HepG2 (cell line): Measurements from ENCODE around the gene TMED9. TPM values are rescaled to one million over a fixed set of nuclear protein-coding genes. Genes with fewer than 3 reads are reported as not detected.

ENCODE experiments used
- AHR ChIP-seq: IDR thresholded peaks from 2 replicates; pipeline ENCODE4 v1.6.1; 2018; ENCODE audit warnings: missing genetic modification reagents, missing compliant biosample characterization
- CHCHD3 ChIP-seq: sonication (generic); formaldehyde crosslinking; IDR thresholded peaks from 2 replicates; pipeline ENCODE4 v1.8.0; 2022; ENCODE audit warnings: mild to moderate bottlenecking, missing genetic modification reagents, moderate library complexity
- GTF3A ChIP-seq: sonication (generic); formaldehyde crosslinking; conservative IDR thresholded peaks from 2 replicates; pipeline ENCODE4 v1.4.0; 2020; ENCODE audit warnings: mild to moderate bottlenecking, missing genetic modification reagents
- HOXA9 ChIP-seq: sonication (generic); formaldehyde crosslinking; IDR thresholded peaks from 2 replicates; pipeline ENCODE4 v1.8.1; 2022; ENCODE audit warnings: missing genetic modification reagents, mild to moderate bottlenecking, moderate library complexity, borderline replicate concordance
- MEIS2 ChIP-seq: sonication (generic); formaldehyde crosslinking; IDR thresholded peaks from 2 replicates; pipeline ENCODE4 v1.9.0; 2021; ENCODE audit warnings: mild to moderate bottlenecking, missing genetic modification reagents
- MIER2 ChIP-seq: IDR thresholded peaks from 2 replicates; pipeline ENCODE4 v1.6.1; 2016; ENCODE audit warnings: missing biosample characterization, missing genetic modification reagents
- SNAPC5 ChIP-seq: sonication (generic); formaldehyde crosslinking; IDR thresholded peaks from 2 replicates; pipeline ENCODE4 v1.8.1; 2023; ENCODE audit warnings: mild to moderate bottlenecking, missing genetic modification reagents, borderline replicate concordance
- TMF1 ChIP-seq: sonication (generic); formaldehyde crosslinking; IDR thresholded peaks from 2 replicates; pipeline ENCODE4 v1.8.1; 2022; ENCODE audit warnings: low read depth, missing genetic modification reagents
- ZFP36 ChIP-seq: fragments of 150-350 bp; IDR thresholded peaks from 2 replicates; pipeline ENCODE4 v1.6.1; 2018; ENCODE audit warnings: borderline replicate concordance, low read length, low read depth; ENCODE audit not compliant: partially characterized antibody
- ZFX ChIP-seq: sonication (generic); formaldehyde crosslinking; IDR thresholded peaks from 2 replicates; pipeline ENCODE4 v1.4.0; 2020; ENCODE audit warnings: mild to moderate bottlenecking, low read depth, missing genetic modification reagents, moderate library complexity
- ZNF33A ChIP-seq: sonication (generic); formaldehyde crosslinking; IDR thresholded peaks from 2 replicates; pipeline ENCODE4 v1.5.1; 2020; ENCODE audit warnings: missing genetic modification reagents, mild to moderate bottlenecking, moderate library complexity, borderline replicate concordance
- ZNF567 ChIP-seq: sonication (generic); formaldehyde crosslinking; IDR thresholded peaks from 2 replicates; pipeline ENCODE4 v1.8.1; 2023; ENCODE audit warnings: mild to moderate bottlenecking, missing genetic modification reagents, borderline replicate concordance
- ZNF598 ChIP-seq: sonication (generic); formaldehyde crosslinking; IDR thresholded peaks from 2 replicates; pipeline ENCODE4 v1.5.1; 2020; ENCODE audit warnings: mild to moderate bottlenecking, missing genetic modification reagents, borderline replicate concordance
- polyA plus RNA-seq, 8 experiments: library from polyadenylated mRNA; depleted of rRNA in 3 of 8; stranded (reverse) in 7 of 8; unstranded in 1 of 8; fragments of >200 nt; fragmentation: Illumina TruSeq in 4 of 8; extraction: Trizol in 4 of 8; gene quantifications; 2 replicates each; pipeline versions ENCODE4 v1.2.1 to v1.2.3, GENCODE V29; 2011 to 2016; ENCODE audit warnings: low read depth in 4 of 8, missing spikeins in 1 of 8, mixed read lengths in 1 of 8; ENCODE audit not compliant: insufficient read depth in 1 of 8
- total RNA-seq, 5 experiments: library from RNA; depleted of rRNA; stranded (reverse); fragments of >200 nt; fragmentation: Illumina TruSeq; extraction: Trizol; gene quantifications; 2 replicates each; pipeline ENCODE4 v1.2.3, GENCODE V29; 2016; ENCODE audit warnings: low read depth in 1 of 5
- TF ChIP-seq, protein P1 (sequence below): sonication (generic); formaldehyde crosslinking; IDR thresholded peaks from 2 replicates; pipeline ENCODE4 v1.8.0; 2022; ENCODE audit warnings: missing genetic modification reagents, mild to moderate bottlenecking, inconsistent platforms, borderline replicate concordance
- TF ChIP-seq, protein P2 (sequence below): sonication (generic); formaldehyde crosslinking; IDR thresholded peaks from 2 replicates; pipeline ENCODE4 v1.4.0; 2020; ENCODE audit warnings: missing genetic modification reagents, mild to moderate bottlenecking, borderline replicate concordance
- TF ChIP-seq, protein P3 (sequence below): sonication (generic); formaldehyde crosslinking; IDR thresholded peaks from 2 replicates; pipeline ENCODE4 v1.4.0; 2020; ENCODE audit warnings: mild to moderate bottlenecking, missing genetic modification reagents
- TF ChIP-seq, protein P4 (sequence below): sonication (generic); formaldehyde crosslinking; IDR thresholded peaks from 2 replicates; pipeline ENCODE4 v1.8.0; 2022; ENCODE audit warnings: low read depth, missing genetic modification reagents

TMED9 gene
- total and polyA plus RNA-seq, 2 of the 13 experiments (the other 11 are each of a cell fraction or from before 2014, with no cell fraction given), result 161 to 350 TPM

DNA sequence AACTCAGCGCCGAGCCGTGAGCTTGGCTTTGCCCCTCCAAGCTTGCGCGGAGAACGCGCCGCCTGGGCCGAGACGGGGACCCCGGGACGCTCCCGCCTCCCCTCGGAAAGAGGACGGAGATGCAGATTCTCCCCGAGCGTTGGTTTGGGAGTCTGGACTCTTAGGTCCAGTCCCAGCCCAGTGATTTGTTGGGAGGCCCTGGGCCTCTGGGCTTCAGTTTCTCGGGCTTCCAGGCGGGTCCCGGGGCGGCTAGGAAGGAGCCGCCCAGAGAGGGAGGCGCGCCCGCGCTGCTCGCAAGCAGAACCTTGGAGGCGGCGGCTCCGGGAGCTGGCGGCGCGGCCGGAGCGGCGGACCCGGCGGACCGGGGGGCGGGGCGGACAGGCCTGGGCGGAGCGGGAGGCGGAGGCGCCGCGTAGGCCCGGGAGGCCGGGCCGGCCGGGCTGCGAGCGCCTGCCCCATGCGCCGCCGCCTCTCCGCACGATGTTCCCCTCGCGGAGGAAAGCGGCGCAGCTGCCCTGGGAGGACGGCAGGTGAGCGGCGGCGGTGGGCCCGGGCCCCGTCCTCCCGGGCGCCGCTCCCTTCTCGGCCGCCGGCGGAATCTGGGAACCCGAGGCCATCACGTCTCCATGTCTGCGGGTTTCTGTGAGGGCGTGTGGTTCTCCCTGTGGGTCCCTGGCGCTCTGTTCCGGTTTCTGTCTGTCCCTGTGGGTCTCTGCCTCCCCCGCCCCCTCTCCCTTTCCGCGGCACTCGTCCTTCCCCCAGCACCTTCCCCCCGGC is 7.9 kb downstream of the TMED9 start, which contains the start of gene B4GALT7 (continued):
- TF ChIP-seq, protein P1, sequence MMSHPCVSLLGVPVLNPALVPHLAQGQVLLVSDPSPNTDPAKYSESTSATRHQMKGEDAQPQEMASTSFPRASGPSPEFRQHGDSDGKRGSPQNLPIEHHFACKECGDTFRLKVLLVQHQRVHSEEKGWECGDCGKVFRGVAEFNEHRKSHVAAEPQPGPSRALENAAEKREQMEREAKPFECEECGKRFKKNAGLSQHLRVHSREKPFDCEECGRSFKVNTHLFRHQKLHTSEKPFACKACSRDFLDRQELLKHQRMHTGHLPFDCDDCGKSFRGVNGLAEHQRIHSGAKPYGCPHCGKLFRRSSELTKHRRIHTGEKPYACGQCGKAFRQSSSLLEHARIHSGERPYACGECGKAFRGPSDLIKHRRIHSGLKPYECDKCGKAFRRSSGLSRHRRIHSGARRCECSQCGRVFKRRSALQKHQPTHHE (CRISPR knock-in tag), result peak; percentile 5; the same call in 1 of the 2 replicates
- TF ChIP-seq, protein P2, sequence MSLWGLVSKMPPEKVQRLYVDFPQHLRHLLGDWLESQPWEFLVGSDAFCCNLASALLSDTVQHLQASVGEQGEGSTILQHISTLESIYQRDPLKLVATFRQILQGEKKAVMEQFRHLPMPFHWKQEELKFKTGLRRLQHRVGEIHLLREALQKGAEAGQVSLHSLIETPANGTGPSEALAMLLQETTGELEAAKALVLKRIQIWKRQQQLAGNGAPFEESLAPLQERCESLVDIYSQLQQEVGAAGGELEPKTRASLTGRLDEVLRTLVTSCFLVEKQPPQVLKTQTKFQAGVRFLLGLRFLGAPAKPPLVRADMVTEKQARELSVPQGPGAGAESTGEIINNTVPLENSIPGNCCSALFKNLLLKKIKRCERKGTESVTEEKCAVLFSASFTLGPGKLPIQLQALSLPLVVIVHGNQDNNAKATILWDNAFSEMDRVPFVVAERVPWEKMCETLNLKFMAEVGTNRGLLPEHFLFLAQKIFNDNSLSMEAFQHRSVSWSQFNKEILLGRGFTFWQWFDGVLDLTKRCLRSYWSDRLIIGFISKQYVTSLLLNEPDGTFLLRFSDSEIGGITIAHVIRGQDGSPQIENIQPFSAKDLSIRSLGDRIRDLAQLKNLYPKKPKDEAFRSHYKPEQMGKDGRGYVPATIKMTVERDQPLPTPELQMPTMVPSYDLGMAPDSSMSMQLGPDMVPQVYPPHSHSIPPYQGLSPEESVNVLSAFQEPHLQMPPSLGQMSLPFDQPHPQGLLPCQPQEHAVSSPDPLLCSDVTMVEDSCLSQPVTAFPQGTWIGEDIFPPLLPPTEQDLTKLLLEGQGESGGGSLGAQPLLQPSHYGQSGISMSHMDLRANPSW (CRISPR knock-in tag), result no peak
- TF ChIP-seq ZNF598 (CRISPR knock-in tag) (no peak), HOXA9 (CRISPR knock-in tag) (no peak), ZFX (peak; percentile 94), CHCHD3 (CRISPR knock-in tag) (no peak), GTF3A (CRISPR knock-in tag) (no peak), ZFP36 (no peak), ZNF33A (CRISPR knock-in tag) (no peak), SNAPC5 (CRISPR knock-in tag) (0 out of 2 replicates have a peak, but pooled peaks have one; percentile 49), TMF1 (CRISPR knock-in tag) (peak; percentile 94), AHR (peak; percentile 67; the same call in 1 of the 2 replicates), MIER2 (CRISPR knock-in tag) (no peak), ZNF567 (CRISPR knock-in tag) (0 out of 2 replicates have a peak, but pooled peaks have one; percentile 28), MEIS2 (CRISPR knock-in tag) (peak; percentile 90)
- TF ChIP-seq, protein P3, sequence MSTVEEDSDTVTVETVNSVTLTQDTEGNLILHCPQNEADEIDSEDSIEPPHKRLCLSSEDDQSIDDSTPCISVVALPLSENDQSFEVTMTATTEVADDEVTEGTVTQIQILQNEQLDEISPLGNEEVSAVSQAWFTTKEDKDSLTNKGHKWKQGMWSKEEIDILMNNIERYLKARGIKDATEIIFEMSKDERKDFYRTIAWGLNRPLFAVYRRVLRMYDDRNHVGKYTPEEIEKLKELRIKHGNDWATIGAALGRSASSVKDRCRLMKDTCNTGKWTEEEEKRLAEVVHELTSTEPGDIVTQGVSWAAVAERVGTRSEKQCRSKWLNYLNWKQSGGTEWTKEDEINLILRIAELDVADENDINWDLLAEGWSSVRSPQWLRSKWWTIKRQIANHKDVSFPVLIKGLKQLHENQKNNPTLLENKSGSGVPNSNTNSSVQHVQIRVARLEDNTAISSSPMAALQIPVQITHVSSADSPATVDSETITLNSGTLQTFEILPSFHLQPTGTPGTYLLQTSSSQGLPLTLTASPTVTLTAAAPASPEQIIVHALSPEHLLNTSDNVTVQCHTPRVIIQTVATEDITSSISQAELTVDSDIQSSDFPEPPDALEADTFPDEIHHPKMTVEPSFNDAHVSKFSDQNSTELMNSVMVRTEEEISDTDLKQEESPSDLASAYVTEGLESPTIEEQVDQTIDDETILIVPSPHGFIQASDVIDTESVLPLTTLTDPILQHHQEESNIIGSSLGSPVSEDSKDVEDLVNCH (CRISPR knock-in tag), result no peak
- TF ChIP-seq, protein P4, sequence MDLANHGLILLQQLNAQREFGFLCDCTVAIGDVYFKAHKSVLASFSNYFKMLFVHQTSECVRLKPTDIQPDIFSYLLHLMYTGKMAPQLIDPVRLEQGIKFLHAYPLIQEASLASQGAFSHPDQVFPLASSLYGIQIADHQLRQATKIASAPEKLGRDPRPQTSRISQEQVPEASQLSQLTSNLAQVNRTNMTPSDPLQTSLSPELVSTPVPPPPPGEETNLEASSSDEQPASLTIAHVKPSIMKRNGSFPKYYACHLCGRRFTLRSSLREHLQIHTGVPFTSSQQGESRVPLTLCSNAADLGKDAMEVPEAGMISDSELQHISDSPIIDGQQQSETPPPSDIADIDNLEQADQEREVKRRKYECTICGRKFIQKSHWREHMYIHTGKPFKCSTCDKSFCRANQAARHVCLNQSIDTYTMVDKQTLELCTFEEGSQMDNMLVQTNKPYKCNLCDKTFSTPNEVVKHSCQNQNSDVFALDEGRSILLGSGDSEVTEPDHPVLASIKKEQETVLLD (CRISPR knock-in tag), result peak; percentile 90
